ENCODE data around the gene ALK. TPM values are rescaled to one million over a fixed set of nuclear protein-coding genes. Genes with fewer than 3 reads are reported as not detected.

Gene ALK
- total RNA-seq, 2 experiments from 2014 or later, result not detected

- Mint-ChIP-seq H3K4me3 (no peak overlapping the region), H3K9me3 (no peaks in the 10 kb centered on the region), H3K36me3 (ENCODE audit: low read depth) (no peaks in the 10 kb centered on the region), H3K27ac (no peak overlapping the region), H3K4me1 (ENCODE audit: low read depth) (no peaks in the 10 kb centered on the region), H3K27me3 (peaks cover 28% of the 10 kb centered on the region)
- ChIA-PET POLR2A (no interaction called here), CTCF (interaction anchor here (0.8 kb wide), 1 partner anchor 407 kb away, joined by 3 read pairs; no protein-coding TSS in a partner anchor)
- TF ChIP-seq, protein P1, sequence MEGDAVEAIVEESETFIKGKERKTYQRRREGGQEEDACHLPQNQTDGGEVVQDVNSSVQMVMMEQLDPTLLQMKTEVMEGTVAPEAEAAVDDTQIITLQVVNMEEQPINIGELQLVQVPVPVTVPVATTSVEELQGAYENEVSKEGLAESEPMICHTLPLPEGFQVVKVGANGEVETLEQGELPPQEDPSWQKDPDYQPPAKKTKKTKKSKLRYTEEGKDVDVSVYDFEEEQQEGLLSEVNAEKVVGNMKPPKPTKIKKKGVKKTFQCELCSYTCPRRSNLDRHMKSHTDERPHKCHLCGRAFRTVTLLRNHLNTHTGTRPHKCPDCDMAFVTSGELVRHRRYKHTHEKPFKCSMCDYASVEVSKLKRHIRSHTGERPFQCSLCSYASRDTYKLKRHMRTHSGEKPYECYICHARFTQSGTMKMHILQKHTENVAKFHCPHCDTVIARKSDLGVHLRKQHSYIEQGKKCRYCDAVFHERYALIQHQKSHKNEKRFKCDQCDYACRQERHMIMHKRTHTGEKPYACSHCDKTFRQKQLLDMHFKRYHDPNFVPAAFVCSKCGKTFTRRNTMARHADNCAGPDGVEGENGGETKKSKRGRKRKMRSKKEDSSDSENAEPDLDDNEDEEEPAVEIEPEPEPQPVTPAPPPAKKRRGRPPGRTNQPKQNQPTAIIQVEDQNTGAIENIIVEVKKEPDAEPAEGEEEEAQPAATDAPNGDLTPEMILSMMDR (IDR thresholded peaks at IDR 0.05), result no peak
- intact Hi-C loops (cut with micrococcal nuclease), result no loop called here
- no peak for DNase-seq
- ATAC-seq, result no peak
Observed at GRCh38 chr2:29898999-29899398, 22.4 kb downstream of the ALK start.

DNA sequence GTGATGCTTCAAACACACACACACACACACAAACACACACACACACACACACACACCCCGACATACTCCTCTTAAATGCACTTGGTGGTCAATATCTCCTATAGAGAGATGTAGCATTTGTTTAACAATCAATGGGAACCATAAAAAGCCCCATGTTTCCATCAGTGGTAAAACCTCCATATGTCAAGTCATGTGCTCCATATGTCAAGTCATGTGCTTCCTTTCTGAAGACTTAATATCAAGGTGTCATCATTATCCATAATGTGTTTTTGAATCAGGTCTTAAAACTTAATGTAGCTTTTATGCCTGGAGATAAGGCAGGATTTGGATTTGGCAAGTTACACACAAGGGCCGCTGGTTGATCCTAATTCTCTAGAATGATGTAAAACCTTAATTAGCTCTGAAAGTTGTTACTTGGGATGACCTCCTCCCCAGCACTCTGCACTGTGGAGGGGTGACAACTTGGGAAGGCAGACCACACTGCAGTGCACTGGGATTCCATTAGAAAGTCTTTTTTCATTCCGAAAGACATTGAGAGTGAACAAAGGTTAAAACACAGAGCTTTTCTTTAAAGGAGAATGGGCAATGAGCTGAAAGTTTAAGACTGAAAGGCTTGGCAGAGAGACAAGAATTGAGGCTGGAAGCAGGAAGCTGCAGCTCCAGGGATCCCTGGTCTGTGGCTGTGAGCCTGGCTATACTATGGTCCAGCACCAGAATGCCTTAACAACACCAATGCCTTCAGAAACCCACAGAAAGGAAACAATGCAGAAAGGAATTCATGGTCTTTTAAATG is 26.4 kb downstream of the ALK start:
- Mint-ChIP-seq H3K27me3 (peaks cover 14% of the 10 kb centered on the region), H3K4me1 (ENCODE audit: low read depth) (no peaks in the 10 kb centered on the region), H3K27ac (no peak overlapping the region), H3K9me3 (no peaks in the 10 kb centered on the region), H3K36me3 (ENCODE audit: low read depth) (no peaks in the 10 kb centered on the region), H3K4me3 (no peak overlapping the region)
- intact Hi-C loops (cut with micrococcal nuclease), result no loop called here
- POLR2A ChIA-PET, result no interaction called here
- no peak for ATAC-seq
- CTCF ChIA-PET, result interaction anchor here (0.6 to 1.2 kb wide), 2 partner anchors 28 to 177 kb away, joined by 3 read pairs; no protein-coding TSS in a partner anchor
- TF ChIP-seq, protein P1 (IDR thresholded peaks at IDR 0.05), result no peak
- no peak for DNase-seq

DNA sequence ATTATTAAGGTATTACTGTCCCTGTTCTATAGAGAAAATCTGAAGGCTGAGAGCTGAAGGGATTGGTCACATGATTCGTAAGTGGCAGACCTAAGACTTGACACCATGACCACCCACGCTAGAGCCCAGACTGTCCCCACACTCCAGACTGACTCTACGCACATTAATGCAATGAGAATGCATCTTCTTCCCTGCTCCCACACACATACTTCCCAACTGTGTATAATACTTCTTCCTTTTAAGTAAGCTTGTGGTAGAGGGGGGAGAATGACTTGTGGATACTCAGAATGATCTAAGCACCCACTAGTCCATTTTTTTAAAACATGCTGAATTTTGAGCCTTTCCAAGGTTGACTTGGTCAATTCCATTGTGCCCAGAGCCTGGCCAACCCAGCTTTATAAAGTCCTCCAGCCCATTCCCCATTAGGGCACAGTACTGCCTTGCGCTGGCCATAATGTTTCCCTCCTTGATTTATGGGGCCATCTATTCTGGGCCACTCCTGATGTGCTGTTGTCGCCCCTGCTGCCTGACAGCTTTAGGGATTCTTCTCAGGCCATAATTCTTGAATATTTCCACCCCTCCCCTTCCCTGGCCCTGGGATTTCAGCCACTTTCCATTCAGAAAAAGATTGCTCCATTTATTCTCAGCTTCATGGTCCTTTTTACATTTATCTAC is 28.7 kb downstream of the ALK start:
- H3K9me3 Mint-ChIP-seq, result no peaks in the 10 kb centered on the region
- no peak overlapping the region for H3K4me3 Mint-ChIP-seq
- no peaks in the 10 kb centered on the region for H3K36me3 Mint-ChIP-seq (ENCODE audit: low read depth)
- ATAC-seq (no peak), DNase-seq (no peak)
- TF ChIP-seq, protein P1 (IDR thresholded peaks at IDR 0.05), result no peak
- POLR2A ChIA-PET, result no interaction called here
- intact Hi-C loops (cut with micrococcal nuclease), result no loop called here
- CTCF ChIA-PET, result no interaction called here
- H3K27me3 Mint-ChIP-seq, result peaks cover 10% of the 10 kb centered on the region
- H3K27ac Mint-ChIP-seq, result no peak overlapping the region
- no peaks in the 10 kb centered on the region for H3K4me1 Mint-ChIP-seq (ENCODE audit: low read depth)

- Mint-ChIP-seq H3K27ac (no peak overlapping the region), H3K4me3 (no peak overlapping the region), H3K27me3 (peaks cover 10% of the 10 kb centered on the region), H3K36me3 (ENCODE audit: low read depth) (no peaks in the 10 kb centered on the region), H3K4me1 (ENCODE audit: low read depth) (no peaks in the 10 kb centered on the region), H3K9me3 (peaks cover 6% of the 10 kb centered on the region)
- CTCF ChIA-PET, result no interaction called here
- intact Hi-C loops (cut with micrococcal nuclease), result no loop called here
- POLR2A ChIA-PET, result no interaction called here
- TF ChIP-seq, protein P1 (IDR thresholded peaks at IDR 0.05), result no peak
- ATAC-seq, result no peak
- no peak for DNase-seq
Observed at GRCh38 chr2:29881089-29881730, 40.2 kb downstream of the ALK start.

DNA sequence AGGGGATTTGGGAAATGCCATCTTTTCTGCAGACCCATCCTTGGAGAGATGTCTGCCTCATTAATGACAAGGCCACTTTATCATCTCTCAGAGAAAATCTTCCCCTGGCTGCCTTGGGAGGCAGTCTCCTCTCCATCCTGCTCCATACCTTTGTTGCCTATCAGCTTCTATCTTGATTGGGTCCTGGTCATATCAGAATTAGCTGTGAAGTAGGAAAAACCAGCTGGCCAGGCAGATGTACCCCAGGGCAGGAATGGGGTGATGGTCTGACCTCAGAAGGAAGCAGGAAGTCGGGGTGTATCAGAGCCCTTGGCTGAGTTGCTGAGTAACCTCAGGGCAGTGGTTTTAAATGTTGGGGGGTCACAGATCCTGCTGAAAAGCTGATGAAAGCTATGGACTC is 41.3 kb downstream of the ALK start:
- DNase-seq (no peak), ATAC-seq (no peak)
- ChIA-PET POLR2A (no interaction called here), CTCF (no interaction called here)
- intact Hi-C loops (cut with micrococcal nuclease), result no loop called here
- Mint-ChIP-seq H3K36me3 (ENCODE audit: low read depth) (no peaks in the 10 kb centered on the region), H3K4me3 (no peak overlapping the region), H3K27ac (no peak overlapping the region), H3K4me1 (ENCODE audit: low read depth) (no peaks in the 10 kb centered on the region), H3K27me3 (peaks cover 11% of the 10 kb centered on the region), H3K9me3 (peaks cover 5% of the 10 kb centered on the region)
- TF ChIP-seq, protein P1 (IDR thresholded peaks at IDR 0.05), result no peak
